CD4-positive, alpha-beta T cell treated with Interleukin-21 for 1 hour (primary cell): ENCODE data around the gene CARMIL3.
"Not testable (repeated sequence)": the region's sequence is repeated elsewhere in the genome, so short reads cannot be mapped to it uniquely, and the experiment has no call there.

ENCODE experiments used
- DNase-seq: peaks from one replicate; pipeline ENCODE4 v3.0.0-alpha.2; 2020

The CARMIL3 gene

DNA sequence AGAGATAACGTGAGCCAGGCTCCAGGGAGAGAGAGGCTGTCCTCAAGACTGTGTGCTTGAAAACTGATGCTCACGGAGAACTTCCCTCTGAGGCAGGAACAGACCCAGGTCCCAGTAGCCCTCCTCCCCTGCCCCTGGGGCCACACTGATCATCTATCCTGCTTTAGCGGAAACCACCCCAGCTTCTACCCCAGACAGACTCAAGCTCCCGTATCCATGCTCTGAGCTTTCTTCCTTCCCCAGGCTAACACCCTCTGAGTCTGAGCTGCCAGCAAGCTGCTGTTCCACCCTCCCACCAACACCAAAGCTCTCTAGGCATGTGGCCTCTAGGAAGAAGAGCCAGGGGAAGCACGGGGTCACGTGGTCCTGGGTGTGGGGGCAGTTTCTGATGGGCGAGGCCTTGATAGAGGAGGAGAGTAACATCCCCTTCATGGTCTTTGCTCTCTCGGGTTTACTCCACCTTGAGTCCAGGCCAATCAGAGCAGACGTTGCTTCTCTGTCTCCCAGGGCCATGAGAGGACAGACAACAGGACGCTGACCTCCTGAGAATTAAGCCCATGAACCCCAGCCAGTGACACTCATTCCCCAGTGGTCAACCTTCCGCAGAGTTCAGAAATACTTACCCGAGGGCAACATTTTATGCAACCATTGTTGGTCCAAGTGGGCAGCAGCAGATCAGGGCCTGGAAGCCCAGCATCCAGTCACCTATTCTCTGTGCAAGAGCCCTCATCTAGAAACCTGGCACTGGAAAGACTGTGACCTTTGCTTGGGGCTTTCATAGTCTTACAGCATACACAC, 43.7 kb downstream of the CARMIL3 start:
- DNase-seq: peak; percentile 46

DNA sequence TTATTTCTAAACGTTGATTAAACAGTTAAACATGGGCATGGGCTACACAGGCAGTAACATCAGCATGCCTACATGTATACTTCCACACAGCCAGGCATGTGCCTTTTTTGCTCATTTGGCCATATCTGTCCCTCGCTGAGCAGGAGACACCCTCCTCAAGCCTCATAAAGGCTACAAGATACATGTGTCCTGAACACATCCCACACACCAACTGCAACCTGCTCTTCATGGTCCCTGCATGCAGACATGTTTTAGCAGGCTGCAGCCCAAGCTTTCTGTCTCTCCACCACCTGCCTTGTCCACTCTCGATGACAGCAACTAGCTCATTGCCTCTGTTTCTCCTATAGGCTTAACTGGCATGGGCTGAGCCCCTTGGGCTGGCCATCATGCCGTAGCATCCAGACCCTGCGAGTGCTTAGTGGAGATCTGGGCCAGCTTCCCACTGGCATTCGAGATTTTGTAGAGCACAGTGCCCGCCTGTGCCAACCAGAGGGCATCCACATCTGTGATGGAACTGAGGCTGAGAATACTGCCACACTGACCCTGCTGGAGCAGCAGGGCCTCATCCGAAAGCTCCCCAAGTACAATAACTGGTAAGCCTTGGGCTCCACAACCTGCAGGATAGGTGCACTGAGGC, 44.9 kb downstream of the CARMIL3 start:
- no peak for DNase-seq

DNA sequence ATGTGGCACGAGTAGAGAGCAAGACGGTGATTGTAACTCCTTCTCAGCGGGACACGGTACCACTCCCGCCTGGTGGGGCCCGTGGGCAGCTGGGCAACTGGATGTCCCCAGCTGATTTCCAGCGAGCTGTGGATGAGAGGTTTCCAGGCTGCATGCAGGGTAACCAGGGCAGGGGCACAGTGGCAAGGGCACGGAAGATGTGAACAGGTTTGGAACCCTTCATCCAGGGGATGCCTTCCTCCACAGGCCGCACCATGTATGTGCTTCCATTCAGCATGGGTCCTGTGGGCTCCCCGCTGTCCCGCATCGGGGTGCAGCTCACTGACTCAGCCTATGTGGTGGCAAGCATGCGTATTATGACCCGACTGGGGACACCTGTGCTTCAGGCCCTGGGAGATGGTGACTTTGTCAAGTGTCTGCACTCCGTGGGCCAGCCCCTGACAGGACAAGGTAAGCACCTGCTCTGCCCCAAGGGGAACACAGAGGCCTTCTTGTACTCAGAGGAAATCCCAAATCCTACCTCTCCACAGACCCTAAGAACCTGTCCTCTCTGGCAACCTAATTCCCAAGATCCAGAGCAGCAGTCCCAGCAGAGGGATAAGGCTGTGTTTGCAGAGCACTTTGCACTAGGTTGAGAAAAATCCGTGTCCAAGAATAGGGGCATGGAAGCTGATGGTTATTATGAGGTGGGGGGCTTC, 46.6 kb downstream of the CARMIL3 start:
- no peak for DNase-seq

DNA sequence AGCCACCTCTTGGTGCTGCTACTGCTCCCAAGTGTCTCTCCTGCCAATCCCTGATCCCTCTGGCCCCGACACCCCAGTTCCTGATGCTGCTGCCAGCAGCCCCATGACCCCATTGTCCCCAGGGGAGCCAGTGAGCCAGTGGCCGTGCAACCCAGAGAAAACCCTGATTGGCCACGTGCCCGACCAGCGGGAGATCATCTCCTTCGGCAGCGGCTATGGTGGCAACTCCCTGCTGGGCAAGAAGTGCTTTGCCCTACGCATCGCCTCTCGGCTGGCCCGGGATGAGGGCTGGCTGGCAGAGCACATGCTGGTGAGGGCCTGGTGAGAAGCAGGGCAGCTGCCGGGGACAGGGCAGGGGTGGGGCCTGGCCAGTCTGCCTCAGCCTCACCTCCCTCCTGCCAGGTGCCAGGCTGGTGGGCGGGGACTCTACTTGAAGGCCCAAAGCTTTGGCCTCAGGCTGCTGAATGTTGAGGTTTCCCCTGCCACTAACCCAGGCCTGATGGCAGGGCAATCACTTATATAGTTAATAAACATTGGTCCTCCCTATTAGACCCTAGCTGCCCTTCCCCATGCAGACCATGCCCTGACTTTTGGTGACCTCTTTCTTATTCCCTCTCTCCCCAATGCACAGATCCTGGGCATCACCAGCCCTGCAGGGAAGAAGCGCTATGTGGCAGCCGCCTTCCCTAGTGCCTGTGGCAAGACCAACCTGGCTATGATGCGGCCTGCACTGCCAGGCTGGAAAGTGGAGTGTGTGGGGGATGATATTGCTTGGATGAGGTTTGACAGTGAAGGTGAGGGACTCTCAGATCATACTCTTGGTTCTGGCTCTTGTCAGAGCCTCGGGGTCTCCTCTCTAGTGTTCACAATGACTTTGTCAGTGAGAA, 47.4 kb downstream of the CARMIL3 start:
- no peak for DNase-seq

DNA sequence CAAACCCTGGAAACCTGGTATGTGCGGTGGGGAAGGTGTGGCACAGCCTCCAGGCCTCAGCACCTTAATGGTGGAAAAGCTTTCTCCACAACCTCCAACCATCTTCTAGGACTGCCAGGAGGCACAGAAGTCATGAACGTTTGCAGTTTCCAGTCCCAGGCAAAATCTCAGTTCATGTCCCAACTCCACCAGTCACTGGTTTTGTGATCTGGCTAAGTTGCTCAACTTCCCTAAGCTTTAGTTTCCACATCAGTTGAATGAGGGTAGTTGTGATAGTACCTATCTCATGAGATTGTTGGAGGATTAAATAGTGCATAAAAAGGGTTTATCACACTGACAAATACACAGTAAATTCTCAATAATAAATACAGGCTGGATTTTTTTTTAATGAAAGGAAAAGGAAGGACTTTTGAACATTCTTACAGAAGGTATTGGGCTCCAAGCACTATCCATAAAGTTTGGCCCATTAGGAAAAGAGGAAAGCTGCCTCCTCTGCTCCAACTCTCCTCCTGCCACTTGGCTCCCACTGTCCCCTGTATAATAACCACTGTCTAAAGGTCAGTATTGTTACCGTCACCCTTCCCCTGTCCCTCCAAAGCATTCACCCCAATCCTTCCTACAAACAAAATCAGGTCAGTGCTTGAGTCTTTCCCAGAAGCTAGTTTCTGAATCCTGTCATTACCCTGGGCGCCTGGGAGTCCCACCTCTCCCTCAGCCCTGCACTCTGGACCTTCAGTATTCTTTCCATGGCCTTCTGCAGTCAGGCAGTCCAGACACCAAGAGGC, 48.6 kb downstream of the CARMIL3 start:
- no peak for DNase-seq

DNA sequence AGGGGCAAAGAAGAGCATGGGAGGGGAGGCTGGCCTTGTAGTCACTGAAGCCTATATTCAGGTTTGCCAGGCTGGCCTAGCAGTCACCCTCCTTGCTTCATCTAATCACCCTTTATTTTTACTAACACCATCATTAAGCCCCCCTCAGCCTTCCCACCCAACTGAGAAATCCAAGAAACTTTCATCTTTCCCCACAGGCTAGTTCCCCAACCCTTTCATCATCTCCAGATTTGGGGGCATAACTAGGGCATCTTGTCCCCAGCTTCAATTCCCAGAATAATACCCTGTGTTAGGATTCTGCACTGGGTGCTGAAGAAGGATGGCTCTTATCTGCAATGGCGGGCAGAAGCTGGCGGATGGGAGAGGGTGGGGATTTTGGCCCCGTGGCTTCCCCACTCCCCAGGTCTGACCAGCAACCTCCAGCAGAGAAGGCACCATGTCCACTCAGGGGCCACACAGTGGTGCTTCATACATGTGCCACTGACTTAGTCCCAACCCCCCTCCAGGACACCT, 49.2 kb downstream of the CARMIL3 start:
- no peak for DNase-seq

DNA sequence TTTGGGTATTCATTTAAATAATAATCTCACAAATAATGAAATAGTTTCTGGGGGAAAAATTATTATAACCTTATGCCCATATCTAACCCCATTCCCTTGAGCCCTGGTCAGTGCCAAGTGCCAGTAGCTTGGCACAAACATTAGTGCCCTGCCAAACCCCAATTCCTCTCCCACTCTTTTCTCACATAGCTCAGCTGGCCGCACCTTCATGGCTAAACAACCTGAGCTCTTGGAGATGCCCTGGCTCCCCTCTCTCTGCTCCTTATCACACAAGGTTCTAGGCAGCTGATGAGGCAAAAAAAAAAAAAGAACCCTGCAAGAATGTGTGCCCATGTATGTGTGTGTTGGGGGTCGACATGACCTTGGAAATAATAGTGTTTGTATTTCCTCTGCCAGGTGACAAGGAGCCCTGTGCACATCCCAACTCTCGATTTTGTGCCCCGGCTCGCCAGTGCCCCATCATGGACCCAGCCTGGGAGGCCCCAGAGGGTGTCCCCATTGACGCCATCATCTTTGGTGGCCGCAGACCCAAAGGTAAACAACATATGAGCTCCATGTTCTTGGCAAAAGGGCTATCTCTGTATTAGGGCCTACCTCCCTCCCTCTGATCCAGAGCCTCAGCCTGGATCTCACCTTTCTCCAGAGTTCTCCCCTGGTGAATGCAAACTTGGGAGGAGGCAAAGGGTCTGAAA, 50.7 kb downstream of the CARMIL3 start:
- DNase-seq: no peak

DNA sequence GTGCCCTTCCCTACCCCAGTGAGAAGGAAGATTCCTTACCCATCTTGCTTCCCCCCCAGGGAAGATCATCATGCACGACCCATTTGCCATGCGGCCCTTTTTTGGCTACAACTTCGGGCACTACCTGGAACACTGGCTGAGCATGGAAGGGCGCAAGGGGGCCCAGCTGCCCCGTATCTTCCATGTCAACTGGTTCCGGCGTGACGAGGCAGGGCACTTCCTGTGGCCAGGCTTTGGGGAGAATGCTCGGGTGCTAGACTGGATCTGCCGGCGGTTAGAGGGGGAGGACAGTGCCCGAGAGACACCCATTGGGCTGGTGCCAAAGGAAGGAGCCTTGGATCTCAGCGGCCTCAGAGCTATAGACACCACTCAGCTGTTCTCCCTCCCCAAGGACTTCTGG, 51.6 kb downstream of the CARMIL3 start:
- DNase-seq: no peak

DNA sequence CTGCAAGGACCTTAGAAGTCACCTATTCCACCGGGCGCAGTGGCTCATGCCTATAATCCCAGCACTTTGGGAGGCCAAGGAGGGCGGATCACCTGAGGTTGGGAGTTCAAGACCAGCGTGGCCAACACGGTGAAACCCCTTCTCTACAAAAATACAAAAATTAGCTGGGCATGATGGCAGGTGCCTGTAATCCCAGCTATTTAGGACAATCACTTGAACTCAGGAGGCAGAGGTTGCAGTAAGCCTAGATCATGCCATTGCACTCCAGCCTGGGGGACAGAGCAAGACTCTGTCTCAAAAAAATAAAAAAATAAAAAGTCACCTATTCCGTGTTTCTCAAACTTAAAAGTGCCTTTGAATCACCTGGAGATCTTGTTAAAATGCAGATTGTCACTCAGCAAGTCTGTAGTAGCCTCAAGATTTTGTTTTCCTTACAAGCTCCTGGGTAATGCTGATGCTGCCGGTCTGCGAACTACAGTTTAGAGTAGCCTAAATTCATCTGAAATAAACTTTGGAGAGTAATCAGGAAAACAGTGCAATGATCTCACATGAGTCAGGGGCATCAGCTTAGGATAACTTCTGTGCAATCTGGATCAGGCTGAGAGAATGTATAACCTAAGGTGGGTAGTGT, 53.9 kb downstream of the CARMIL3 start:
- DNase-seq: not testable (repeated sequence)

DNA sequence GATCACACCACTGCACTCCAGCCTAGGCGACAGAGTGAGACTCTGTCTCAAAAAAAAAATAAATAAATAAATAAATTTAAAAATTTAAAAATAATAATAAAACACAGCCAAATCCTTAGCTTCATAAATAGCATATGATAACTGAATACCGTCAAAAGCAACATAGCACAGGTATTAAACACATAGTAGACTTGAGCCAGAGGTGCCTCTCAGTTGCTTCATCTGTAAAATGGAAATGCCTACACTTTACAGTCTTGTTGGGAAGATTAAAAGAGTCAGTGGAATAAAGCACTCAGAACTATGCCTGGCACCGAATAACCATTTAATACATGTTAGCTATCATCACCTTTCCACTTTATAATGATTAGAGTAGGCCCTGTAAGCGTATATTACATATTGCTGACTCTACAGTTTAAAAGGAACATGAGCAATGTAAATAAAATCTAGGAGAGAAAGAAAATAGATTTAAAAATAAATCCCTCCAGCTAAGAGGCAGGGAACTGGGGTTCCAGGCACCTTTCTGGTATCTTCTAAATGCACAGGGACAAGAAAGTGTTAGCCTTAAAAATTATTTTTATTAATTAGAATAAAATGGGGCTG, 55.0 kb downstream of the CARMIL3 start:
- DNase-seq: no peak

DNA sequence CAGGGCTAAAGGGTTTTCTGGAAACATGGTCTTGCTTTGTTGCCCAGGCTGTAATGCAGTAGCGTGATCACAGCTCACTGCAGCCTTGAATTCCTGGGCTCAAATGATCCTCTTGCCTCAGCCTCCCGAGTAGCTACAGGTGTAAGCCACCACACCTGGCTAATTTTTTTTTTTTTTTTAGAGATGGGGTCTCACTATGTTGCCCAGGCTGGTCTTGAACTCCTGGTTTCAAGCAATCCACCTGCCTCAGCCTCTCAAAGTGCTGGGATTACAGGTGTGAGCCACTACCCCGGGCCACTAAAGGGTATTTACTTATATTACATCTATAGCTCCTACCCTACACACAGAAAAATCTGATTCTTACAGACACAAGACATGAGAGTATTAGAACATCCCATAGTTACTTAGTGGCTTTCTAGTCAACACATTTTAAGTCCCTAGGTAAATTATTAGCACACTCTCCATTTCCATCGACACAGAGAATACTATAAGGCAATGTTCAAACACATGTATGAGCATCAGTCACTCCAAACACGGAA, 56.6 kb downstream of the CARMIL3 start:
- no peak for DNase-seq

DNA sequence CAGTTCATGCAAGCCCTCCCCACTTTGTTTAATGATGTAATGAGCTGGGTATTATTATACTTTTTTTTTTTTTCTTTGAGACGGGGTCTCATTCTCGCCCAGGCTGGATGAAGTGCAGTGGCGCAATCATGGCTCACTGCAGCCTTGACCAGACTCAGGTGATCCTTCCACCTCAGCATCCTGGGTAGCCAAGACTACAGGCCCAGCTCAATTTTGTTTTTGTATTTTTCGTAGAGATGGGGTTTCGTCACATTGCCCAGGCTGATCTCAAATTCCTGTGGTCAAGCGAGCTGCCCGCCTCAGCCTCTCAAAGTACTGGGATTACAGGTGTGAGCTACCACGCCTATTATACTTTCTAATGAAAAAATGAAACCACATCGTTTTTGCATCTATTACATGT, 58.3 kb downstream of the CARMIL3 start:
- no peak for DNase-seq

DNA sequence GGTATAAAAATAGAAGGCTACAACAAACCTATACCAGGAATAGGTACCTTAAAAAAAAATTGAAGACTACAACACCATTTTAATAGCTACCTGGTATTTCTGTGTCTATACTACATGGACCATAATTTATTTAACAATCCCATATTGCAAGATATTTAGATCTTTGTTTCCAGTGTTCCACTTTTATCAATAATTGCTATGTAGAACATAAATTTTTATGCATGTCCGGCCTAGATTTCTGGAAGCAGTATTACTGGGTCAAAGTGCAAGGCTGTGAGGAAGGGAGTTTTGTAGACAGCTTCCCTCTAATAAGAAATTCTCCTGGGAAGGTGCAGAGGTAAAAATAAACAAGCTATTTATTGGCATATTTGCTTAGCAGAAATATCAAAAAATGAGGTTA, 58.7 kb downstream of the CARMIL3 start:
- DNase-seq: no peak

DNA sequence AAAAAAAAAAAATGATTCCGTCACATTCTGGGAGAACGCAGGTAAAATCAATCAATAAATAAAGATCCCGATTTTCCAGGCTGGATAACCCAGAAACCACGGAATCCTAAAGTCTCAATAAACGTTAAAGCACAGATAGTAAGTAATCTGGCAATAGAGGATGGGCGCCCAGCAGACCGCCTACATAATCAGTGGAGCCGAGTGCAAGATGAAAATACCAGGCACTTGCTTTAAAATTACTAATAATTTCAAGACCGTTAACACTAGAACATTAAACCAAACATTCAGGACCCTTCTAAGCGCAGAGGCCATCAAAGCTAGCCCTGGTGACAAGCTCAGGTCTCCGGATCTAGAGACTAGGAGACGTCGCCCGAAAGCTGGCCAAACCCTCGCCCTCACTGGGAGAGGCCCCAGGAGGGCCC, 61.6 kb downstream of the CARMIL3 start:
- peak; percentile 15 for DNase-seq

DNA sequence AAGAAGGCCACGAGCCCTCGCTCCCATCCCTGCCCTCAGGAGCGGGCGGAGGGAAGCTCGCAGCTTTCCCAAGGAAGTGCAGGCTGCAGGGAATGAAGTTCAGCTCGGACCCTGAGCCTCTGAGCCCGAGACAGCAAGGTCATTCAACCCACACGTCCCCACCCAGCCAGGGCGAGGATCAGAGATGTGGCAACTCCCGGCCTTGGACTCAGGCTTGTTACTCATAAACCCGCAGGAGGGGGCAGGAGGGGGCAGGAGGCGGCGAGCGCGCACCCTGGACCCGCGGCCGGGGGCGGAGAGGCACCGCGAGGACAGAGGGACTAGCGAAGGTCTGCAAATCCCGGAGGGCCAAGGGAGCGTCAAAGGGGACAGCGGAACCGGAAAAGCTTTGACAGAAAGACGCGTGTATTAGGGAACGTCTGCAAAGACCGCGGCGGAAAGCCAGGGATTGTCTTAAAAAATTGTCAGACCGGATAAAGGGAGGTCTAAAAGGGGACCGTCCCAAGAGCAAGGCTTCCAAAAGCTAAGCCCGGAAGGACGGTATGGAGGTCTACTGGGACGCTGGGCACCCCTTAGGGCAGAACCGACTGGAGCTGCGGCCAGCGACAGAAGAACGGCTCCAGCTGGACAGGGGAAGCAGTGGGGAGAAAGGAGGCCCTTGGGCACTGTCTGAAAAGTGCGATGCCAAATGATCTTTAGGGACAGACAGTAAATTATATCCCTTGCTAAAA, 62.2 kb downstream of the CARMIL3 start:
- peak; percentile 88 for DNase-seq

DNA sequence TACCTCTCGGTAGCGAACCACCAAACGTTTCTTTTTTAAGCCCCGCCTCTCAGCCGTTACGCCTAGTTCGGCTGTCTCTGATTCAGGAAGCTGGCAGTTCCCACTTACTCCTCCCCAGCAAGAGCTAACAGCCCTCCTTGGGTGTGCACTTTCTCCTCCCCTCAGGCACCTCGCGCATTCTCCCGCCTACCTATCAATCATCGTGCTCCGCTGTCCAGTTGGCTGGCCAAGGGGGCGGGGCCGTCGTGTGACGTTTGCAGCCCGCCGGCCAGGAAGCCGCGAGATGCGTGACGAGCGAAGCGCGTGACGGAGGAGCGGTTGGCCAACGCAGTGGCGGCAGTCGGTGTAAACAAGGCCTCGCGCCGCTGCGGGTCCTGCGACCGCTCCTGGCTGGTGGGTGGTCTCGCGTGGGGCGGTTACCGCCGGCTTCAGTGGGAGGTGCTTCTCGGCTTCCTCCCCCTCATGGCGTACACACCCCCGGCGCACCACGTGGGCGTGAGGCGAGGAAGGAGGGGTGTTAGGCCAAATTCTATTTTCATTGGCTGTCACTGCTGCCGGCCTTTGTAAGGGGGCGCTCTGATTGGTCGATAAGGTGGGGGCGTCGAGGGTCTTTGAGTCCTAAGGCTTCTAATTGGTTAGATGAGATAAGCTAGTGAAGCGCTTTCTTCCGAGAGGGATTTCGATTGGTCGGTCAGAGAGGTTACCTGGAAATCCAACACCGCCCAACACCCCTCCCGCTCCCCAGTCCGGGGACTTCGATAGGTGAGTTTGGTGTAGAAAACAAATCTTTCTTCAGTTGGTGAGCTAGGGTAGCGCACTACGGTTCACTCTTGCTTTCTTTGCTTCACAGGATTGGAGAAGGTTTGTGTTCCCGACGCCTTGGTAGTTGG, 63.0 kb downstream of the CARMIL3 start, which contains the start of the genes DCAF11 and NRL:
Gene DCAF11, plus strand, starts transcription at position 246 of the 890 bp plus-strand sequence. CDS start 818 bp downstream, outside the sequence.
Gene NRL, minus strand, starts transcription at position 418 of the 890 bp plus-strand sequence. CDS start 32,101 bp downstream, outside the sequence.
- peak; percentile 100 for DNase-seq

DNA sequence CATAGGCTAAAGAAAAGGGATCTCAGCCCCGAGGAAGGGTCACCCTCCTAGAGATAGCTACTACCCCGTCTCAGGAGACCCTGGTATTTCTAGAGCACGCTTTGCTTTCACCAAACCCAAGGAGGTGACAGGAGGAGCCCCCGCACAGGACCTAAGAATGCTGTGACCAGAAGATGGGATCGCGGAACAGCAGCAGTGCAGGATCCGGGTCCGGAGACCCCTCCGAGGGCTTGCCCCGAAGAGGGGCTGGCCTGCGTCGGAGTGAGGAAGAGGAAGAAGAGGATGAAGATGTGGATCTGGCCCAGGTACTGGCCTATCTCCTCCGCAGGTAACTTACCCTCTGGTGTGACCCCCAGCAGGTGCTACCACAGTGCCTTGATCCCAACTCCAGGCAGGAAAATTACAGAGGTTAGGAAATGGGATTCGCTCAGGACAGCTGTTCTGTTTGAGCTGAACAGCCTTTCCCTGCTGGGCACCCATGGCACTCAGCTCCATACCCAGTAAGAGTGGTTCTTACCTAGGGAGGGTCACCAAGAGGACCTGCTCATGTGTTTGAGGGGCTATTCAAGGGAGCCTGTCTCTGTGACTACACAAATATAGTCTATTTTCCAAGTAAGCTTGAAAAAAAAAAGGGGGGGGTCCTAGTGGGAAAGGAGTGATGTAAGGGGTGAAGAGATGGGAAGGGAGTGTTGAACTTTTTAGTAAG, 63.8 kb downstream of the CARMIL3 start:
- DNase-seq: no peak
